Neural cell (in vitro differentiated cells): ENCODE measurements around the gene ZDHHC4. TPM values are rescaled to one million over a fixed set of nuclear protein-coding genes. Genes with fewer than 3 reads are reported as not detected.

Experiments used
- H2AFZ ChIP-seq: fragments of 200-600, 300-800 bp; sonication (generic), shearing (Covaris generic); 2 replicates; pipeline ENCODE4 v1.6.0; 2014; ENCODE audit warnings: low read depth, mild to moderate bottlenecking, antibody characterized with exemption, low read length, moderate library complexity
- H3F3A ChIP-seq: fragments of 200-600 bp; shearing (Covaris generic); 2 replicates; pipeline ENCODE4 v1.6.1; 2016; ENCODE audit warnings: mild to moderate bottlenecking, moderate library complexity, mixed read lengths, antibody characterized with exemption, low read length; ENCODE audit not compliant: insufficient read depth, poor library complexity, severe bottlenecking
- H3K27ac ChIP-seq: fragments of 200-600, 300-800 bp; sonication (generic), shearing (Covaris generic); 2 replicates; pipeline ENCODE4 v1.5.1; 2014; ENCODE audit warnings: mild to moderate bottlenecking, low read length, moderate library complexity
- H3K27me3 ChIP-seq: fragments of 300-800, 200-600 bp; sonication (generic), shearing (Covaris generic); 2 replicates; pipeline ENCODE4 v1.6.0; 2014; ENCODE audit warnings: mild to moderate bottlenecking, low read depth, low read length, moderate library complexity; ENCODE audit not compliant: insufficient read depth
- H3K36me3 ChIP-seq: fragments of 300-800, 200-600 bp; sonication (generic), shearing (Covaris generic); 2 replicates; pipeline ENCODE4 v1.5.1; 2014; ENCODE audit warnings: mild to moderate bottlenecking, antibody characterized with exemption, low read length, moderate library complexity; ENCODE audit not compliant: insufficient read depth
- H3K4me2 ChIP-seq: fragments of 300-800, 200-600 bp; sonication (generic), shearing (Covaris generic); 2 replicates; pipeline ENCODE4 v1.6.0; 2014; ENCODE audit warnings: mild to moderate bottlenecking, low read length
- H3K4me3 ChIP-seq: fragments of 300-800, 200-600 bp; sonication (generic), shearing (Covaris generic); 2 replicates; pipeline ENCODE4 v1.5.1; 2014; ENCODE audit warnings: mild to moderate bottlenecking, low read length, moderate library complexity
- H3K79me2 ChIP-seq: fragments of 200-600 bp; shearing (Covaris generic); replicated peaks from 2 replicates; pipeline ENCODE4 v1.6.0; 2014; ENCODE audit warnings: mild to moderate bottlenecking, low read length, moderate library complexity; ENCODE audit not compliant: insufficient read depth
- H3K9ac ChIP-seq: fragments of 300-800, 200-600 bp; sonication (generic), shearing (Covaris generic); 2 replicates; pipeline ENCODE4 v1.6.1; 2016; ENCODE audit warnings: mild to moderate bottlenecking, low read length, mixed read lengths
- H3K9me2 ChIP-seq: fragments of 200-600 bp; shearing (Covaris generic); 2 replicates; pipeline ENCODE4 v1.6.1; 2016; ENCODE audit warnings: mild to moderate bottlenecking, low read length, mixed read lengths; ENCODE audit not compliant: insufficient read depth
- H3K9me3 ChIP-seq: fragments of 200-600, 300-800 bp; sonication (generic), shearing (Covaris generic); 2 replicates; pipeline ENCODE4 v1.6.1; 2016; ENCODE audit warnings: mild to moderate bottlenecking, mixed run types, low read length, moderate library complexity, mixed read lengths
- H4K20me1 ChIP-seq: fragments of 200-600 bp; shearing (Covaris generic); 2 replicates; pipeline ENCODE4 v1.6.1; 2016; ENCODE audit warnings: mild to moderate bottlenecking, mixed run types; ENCODE audit not compliant: insufficient read depth
- CTCF ChIP-seq: fragments of 450-650 bp; IDR thresholded peaks from 2 replicates; pipeline ENCODE4 v1.5.1; 2014; ENCODE audit warnings: antibody characterized with exemption, mild to moderate bottlenecking, moderate library complexity; ENCODE audit not compliant: poor library complexity, severe bottlenecking
- EP300 ChIP-seq: fragments of 450-650 bp; conservative IDR thresholded peaks from 2 replicates; pipeline ENCODE4 v1.6.1; 2014; ENCODE audit warnings: antibody characterized with exemption, mild to moderate bottlenecking, moderate library complexity; ENCODE audit not compliant: poor library complexity, severe bottlenecking
- EZH2 ChIP-seq: fragments of 200-600, 300-800 bp; shearing (Covaris generic), sonication (generic); IDR thresholded peaks from 2 replicates; pipeline ENCODE4 v1.6.1; 2014; ENCODE audit warnings: antibody characterized with exemption, low read length, borderline replicate concordance, mild to moderate bottlenecking; ENCODE audit not compliant: insufficient read depth, poor library complexity, severe bottlenecking
- MXI1 ChIP-seq: fragments of 450-650 bp; conservative IDR thresholded peaks from 2 replicates; pipeline ENCODE4 v1.6.1; 2014; ENCODE audit warnings: antibody characterized with exemption, mild to moderate bottlenecking; ENCODE audit not compliant: poor library complexity, severe bottlenecking
- POLR2AphosphoS5 ChIP-seq: IDR thresholded peaks from 2 replicates; pipeline ENCODE4 v1.6.1; 2012
- RAD21 ChIP-seq: fragments of 450-650 bp; conservative IDR thresholded peaks from 2 replicates; pipeline ENCODE4 v1.6.1; 2014; ENCODE audit warnings: antibody characterized with exemption, mild to moderate bottlenecking, moderate library complexity
- REST ChIP-seq: IDR thresholded peaks from 2 replicates; pipeline ENCODE4 v1.6.1; 2012; ENCODE audit warnings: borderline replicate concordance
- SMC3 ChIP-seq: fragments of 450-650 bp; conservative IDR thresholded peaks from 2 replicates; pipeline ENCODE4 v1.6.1; 2014; ENCODE audit warnings: antibody characterized with exemption, mild to moderate bottlenecking, moderate library complexity; ENCODE audit not compliant: poor library complexity
- TAF1 ChIP-seq: IDR thresholded peaks from 2 replicates; pipeline ENCODE4 v1.6.1; 2012; ENCODE audit warnings: low read depth
- polyA plus RNA-seq: library from polyadenylated mRNA; depleted of rRNA; stranded (reverse); fragments of >200 nt; gene quantifications from 2 replicates; pipeline ENCODE4 v1.2.3, GENCODE V29; 2014

ZDHHC4 gene
- polyA plus RNA-seq, 1 donor from 2014 or later: 52.2 TPM

- Histone ChIP-seq H2AFZ (no peak overlapping the region), H3K27ac (no peak overlapping the region), H3K9ac (no peak overlapping the region), H3K36me3 (no peaks in the 10 kb centered on the region), H3F3A (no peaks in the 10 kb centered on the region), H3K4me2 (no peak overlapping the region), H3K9me3 (no peaks in the 10 kb centered on the region), H3K4me3 (no peak overlapping the region), H4K20me1 (no peaks in the 10 kb centered on the region), H3K79me2 (no peaks in the 10 kb centered on the region), H3K27me3 (no peaks in the 10 kb centered on the region), H3K9me2 (no peaks in the 10 kb centered on the region)
- TF ChIP-seq EZH2 (no peak), POLR2AphosphoS5 (no peak), MXI1 (no peak), SMC3 (no peak), RAD21 (no peak), CTCF (no peak), EP300 (no peak), REST (no peak), TAF1 (no peak)
These were observed 42.7 kb downstream of the ZDHHC4 start for GRCh38 chr7:6619961-6620360.

GRCh38 chr7:6621195-6622133, 44.2 kb downstream of the ZDHHC4 start:
- no peaks in the 10 kb centered on the region for H3F3A ChIP-seq
- no peaks in the 10 kb centered on the region for H3K9me2 ChIP-seq
- H3K36me3 ChIP-seq: no peaks in the 10 kb centered on the region
- TF ChIP-seq RAD21 (no peak), REST (no peak), CTCF (no peak), POLR2AphosphoS5 (no peak), TAF1 (no peak), EZH2 (no peak), SMC3 (no peak), MXI1 (no peak), EP300 (no peak)
- H2AFZ ChIP-seq: no peak overlapping the region
- H3K79me2 ChIP-seq: no peaks in the 10 kb centered on the region
- no peaks in the 10 kb centered on the region for H3K27me3 ChIP-seq
- H3K4me3 ChIP-seq: no peak overlapping the region
- no peak overlapping the region for H3K4me2 ChIP-seq
- no peak overlapping the region for H3K9ac ChIP-seq
- H4K20me1 ChIP-seq: no peaks in the 10 kb centered on the region
- no peaks in the 10 kb centered on the region for H3K9me3 ChIP-seq
- H3K27ac ChIP-seq: no peak overlapping the region
